Fibroblast of lung (primary cell): Measurements from ENCODE around the gene NRM. TPM values are rescaled to one million over a fixed set of nuclear protein-coding genes. Genes with fewer than 3 reads are reported as not detected.

Experiments used
- DNase-seq, 2 donors: peaks; one replicate each; pipeline versions ENCODE4 v3.0.0 to v3.0.0-alpha.2; 2010; ENCODE audit warnings: low read depth in 2 of 2
- H2AFZ ChIP-seq: 2 replicates; pipeline ENCODE4 v1.5.1; 2012; ENCODE audit warnings: low read length, control low read depth, inconsistent platforms
- H3K27ac ChIP-seq: 2 replicates; pipeline ENCODE4 v1.5.1; 2011; ENCODE audit warnings: low read length, control low read depth; ENCODE audit not compliant: insufficient read depth
- H3K27me3 ChIP-seq: 2 replicates; pipeline ENCODE4 v1.5.1; 2011; ENCODE audit warnings: mild to moderate bottlenecking, low read length; ENCODE audit not compliant: control insufficient read depth, insufficient read depth
- H3K36me3 ChIP-seq: 2 replicates; pipeline ENCODE4 v1.5.1; 2011; ENCODE audit warnings: low read length; ENCODE audit not compliant: control insufficient read depth, insufficient read depth
- H3K4me1 ChIP-seq: 2 replicates; pipeline ENCODE4 v1.5.1; 2011; ENCODE audit warnings: low read length; ENCODE audit not compliant: control insufficient read depth, insufficient read depth; ENCODE audit errors: extremely low read depth
- H3K4me2 ChIP-seq: 2 replicates; pipeline ENCODE4 v1.5.1; 2011; ENCODE audit warnings: low read length, control low read depth; ENCODE audit not compliant: insufficient read depth; ENCODE audit errors: extremely low read depth
- H3K4me3 ChIP-seq, 4 experiments: fragments of 200-600 bp in 1 of 4; sonication (generic) in 1 of 4; replicated peaks in 1 of 4; 2 replicates each; pipeline ENCODE4 v1.5.1; 2011 to 2016; ENCODE audit warnings: low read length in 4 of 4, low read depth in 3 of 4, mild to moderate bottlenecking in 3 of 4, control low read depth in 2 of 4, inconsistent platforms in 1 of 4, mixed read lengths in 1 of 4; ENCODE audit not compliant: insufficient read depth in 1 of 4; ENCODE audit errors: control extremely low read depth in 1 of 4
- H3K79me2 ChIP-seq: 2 replicates; pipeline ENCODE4 v1.5.1; 2012; ENCODE audit warnings: mild to moderate bottlenecking, low read length, inconsistent platforms; ENCODE audit not compliant: control insufficient read depth, insufficient read depth
- H3K9ac ChIP-seq: 2 replicates; pipeline ENCODE4 v1.5.1; 2011; ENCODE audit warnings: mild to moderate bottlenecking, low read length, control low read depth; ENCODE audit not compliant: insufficient read depth
- H3K9me3 ChIP-seq: 2 replicates; pipeline ENCODE4 v1.5.1; 2012; ENCODE audit warnings: low read depth, low read length; ENCODE audit not compliant: control insufficient read depth, insufficient read depth
- H4K20me1 ChIP-seq: 2 replicates; pipeline ENCODE4 v1.5.1; 2011; ENCODE audit warnings: low read length; ENCODE audit not compliant: control insufficient read depth, insufficient read depth; ENCODE audit errors: extremely low read depth
- EZH2 ChIP-seq: IDR thresholded peaks from 2 replicates; pipeline ENCODE4 v1.5.1; 2012; ENCODE audit warnings: low read length, control low read depth, mild to moderate bottlenecking; ENCODE audit errors: missing control alignments
- polyA plus RNA-seq, 2 donors: library from polyadenylated mRNA; depleted of rRNA in 1 of 2; stranded (reverse) in 1 of 2; unstranded in 1 of 2; fragments of >200 nt; gene quantifications; 2 replicates each; pipeline ENCODE4 v1.2.1, GENCODE V29; 2011 to 2012; ENCODE audit warnings: missing spikeins in 1 of 2
- total RNA-seq: library from RNA; depleted of rRNA; stranded (reverse); fragments of >200 nt; gene quantifications from 2 replicates; pipeline ENCODE4 v1.2.1, GENCODE V29; 2014
- TF ChIP-seq, protein P1 (sequence below), 2 donors: IDR thresholded peaks in 1 of 2; conservative IDR thresholded peaks in 1 of 2; 1 replicate in 1 of 2; 2 replicates in 1 of 2; pipeline ENCODE4 v1.5.1; 2011 to 2012; ENCODE audit warnings: low read length in 2 of 2, control low read depth in 1 of 2, inconsistent platforms in 1 of 2, low read depth in 1 of 2, mild to moderate bottlenecking in 1 of 2

The NRM gene
- total and polyA plus RNA-seq, 2 donors (not counting 1 experiment from before 2014, with no cell fraction given) = 2.5 to 18.3 TPM

DNA sequence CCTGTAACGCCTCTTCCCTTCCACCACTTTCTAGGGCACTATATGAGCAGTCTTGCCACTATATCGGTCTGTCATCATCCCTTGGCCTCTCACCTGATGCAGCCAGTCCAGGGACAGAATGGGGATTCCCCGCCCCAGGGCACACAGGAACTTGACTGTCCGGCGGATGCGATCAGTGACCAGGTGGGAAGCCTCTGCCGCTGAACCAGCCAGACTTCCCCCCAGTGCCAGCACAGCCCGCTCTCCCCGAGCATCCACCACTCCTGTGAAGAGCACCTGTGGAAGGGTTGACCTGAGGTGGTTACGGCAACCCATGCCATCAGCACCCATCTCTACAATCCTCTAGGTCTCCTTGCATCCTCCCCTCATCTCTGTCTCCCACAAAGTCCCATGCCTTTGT is 12.2 kb upstream of the NRM start:
- Histone ChIP-seq H3K79me2 (no peaks in the 10 kb centered on the region), H3K4me2 (no peak overlapping the region), H3K27ac (no peak overlapping the region), H4K20me1 (no peaks in the 10 kb centered on the region), H3K4me3 (no peak overlapping the region), H3K4me1 (no peaks in the 10 kb centered on the region), H3K27me3 (no peaks in the 10 kb centered on the region), H3K36me3 (peaks cover 3% of the 10 kb centered on the region), H3K9me3 (no peaks in the 10 kb centered on the region), H2AFZ (no peak overlapping the region), H3K9ac (no peak overlapping the region)
- TF ChIP-seq EZH2 = no peak
- TF ChIP-seq, protein P1, sequence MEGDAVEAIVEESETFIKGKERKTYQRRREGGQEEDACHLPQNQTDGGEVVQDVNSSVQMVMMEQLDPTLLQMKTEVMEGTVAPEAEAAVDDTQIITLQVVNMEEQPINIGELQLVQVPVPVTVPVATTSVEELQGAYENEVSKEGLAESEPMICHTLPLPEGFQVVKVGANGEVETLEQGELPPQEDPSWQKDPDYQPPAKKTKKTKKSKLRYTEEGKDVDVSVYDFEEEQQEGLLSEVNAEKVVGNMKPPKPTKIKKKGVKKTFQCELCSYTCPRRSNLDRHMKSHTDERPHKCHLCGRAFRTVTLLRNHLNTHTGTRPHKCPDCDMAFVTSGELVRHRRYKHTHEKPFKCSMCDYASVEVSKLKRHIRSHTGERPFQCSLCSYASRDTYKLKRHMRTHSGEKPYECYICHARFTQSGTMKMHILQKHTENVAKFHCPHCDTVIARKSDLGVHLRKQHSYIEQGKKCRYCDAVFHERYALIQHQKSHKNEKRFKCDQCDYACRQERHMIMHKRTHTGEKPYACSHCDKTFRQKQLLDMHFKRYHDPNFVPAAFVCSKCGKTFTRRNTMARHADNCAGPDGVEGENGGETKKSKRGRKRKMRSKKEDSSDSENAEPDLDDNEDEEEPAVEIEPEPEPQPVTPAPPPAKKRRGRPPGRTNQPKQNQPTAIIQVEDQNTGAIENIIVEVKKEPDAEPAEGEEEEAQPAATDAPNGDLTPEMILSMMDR (conservative IDR thresholded peaks at IDR 0.05 in 1 of 2, IDR thresholded peaks at IDR 0.05 in 1 of 2; ENCODE audit: low read depth in 1 of 2, low read length in 2 of 2) = no peak
- no peak for DNase-seq

DNA sequence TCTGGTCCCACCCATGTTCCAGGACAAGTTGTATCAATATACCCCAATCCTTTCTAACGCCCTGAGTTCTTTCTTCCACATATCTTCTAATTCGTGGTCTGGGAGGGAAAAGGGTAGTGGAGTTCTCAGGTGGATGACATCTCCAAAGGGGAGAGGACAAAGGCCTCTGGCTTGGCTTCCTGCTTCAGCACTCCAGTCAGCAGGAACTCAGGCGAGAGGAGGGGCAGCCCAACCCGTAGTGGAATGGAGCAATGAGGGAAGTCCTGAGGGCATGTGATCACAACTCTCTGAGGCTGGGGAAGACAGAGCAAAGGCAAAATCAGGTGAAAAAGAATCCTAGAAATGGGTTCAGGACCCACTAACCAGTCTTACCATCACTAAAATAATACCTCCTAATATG is 9.6 kb upstream of the NRM start:
- peaks cover 1% of the 10 kb centered on the region for H3K4me1 ChIP-seq
- peaks cover 3% of the 10 kb centered on the region for H3K36me3 ChIP-seq
- H3K27me3 ChIP-seq = no peaks in the 10 kb centered on the region
- no peak overlapping the region for H3K4me2 ChIP-seq
- H2AFZ ChIP-seq = no peak overlapping the region
- H3K9ac ChIP-seq = no peak overlapping the region
- no peaks in the 10 kb centered on the region for H3K79me2 ChIP-seq
- H3K27ac ChIP-seq = no peak overlapping the region
- no peak overlapping the region for H3K4me3 ChIP-seq
- no peaks in the 10 kb centered on the region for H4K20me1 ChIP-seq
- no peak for DNase-seq
- no peaks in the 10 kb centered on the region for H3K9me3 ChIP-seq
- TF ChIP-seq, protein P1 (conservative IDR thresholded peaks at IDR 0.05 in 1 of 2, IDR thresholded peaks at IDR 0.05 in 1 of 2; ENCODE audit: low read depth in 1 of 2, low read length in 2 of 2) = no peak
- TF ChIP-seq EZH2 = no peak

DNA sequence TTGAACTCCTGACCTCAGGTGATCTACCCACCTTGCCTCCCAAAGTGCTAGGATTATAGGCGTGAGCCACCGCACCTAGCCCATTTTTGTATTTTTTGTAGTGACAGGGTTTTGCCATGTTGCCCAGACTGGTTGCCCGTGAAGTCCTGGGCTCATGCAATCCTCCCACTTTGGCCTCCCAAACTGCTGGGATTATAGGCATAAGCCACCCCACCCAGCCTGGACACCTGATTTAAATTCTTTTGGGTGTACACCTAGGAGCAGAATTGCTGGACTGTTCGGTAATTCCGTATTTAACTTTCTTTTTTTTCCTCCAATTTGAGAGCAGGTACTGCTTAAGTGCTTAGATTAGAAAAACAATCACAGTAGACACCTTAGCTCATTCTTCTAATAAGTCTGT is 5.6 kb upstream of the NRM start:
- Histone ChIP-seq H3K4me3 (no peak overlapping the region), H3K4me1 (peaks cover 5% of the 10 kb centered on the region), H2AFZ (no peak overlapping the region), H3K9me3 (no peaks in the 10 kb centered on the region), H4K20me1 (no peaks in the 10 kb centered on the region), H3K27ac (no peak overlapping the region), H3K27me3 (no peaks in the 10 kb centered on the region), H3K4me2 (no peak overlapping the region), H3K9ac (no peak overlapping the region), H3K79me2 (no peaks in the 10 kb centered on the region), H3K36me3 (peaks cover 3% of the 10 kb centered on the region)
- no peak for DNase-seq
- TF ChIP-seq, protein P1 (conservative IDR thresholded peaks at IDR 0.05 in 1 of 2, IDR thresholded peaks at IDR 0.05 in 1 of 2; ENCODE audit: low read depth in 1 of 2, low read length in 2 of 2) = no peak
- no peak for TF ChIP-seq EZH2
